COLO668 (cell line): ENCODE measurements around the gene NSUN4.
"Not testable (repeated sequence)": the region's sequence is repeated elsewhere in the genome, so short reads cannot be mapped to it uniquely, and the experiment has no call there.

Experiments used
- DNase-seq: peaks from one replicate; lab custom pipeline; 2025; ENCODE audit not compliant: unreplicated experiment; lab: John Stamatoyannopoulos, UW

Gene NSUN4

GRCh38 chr1:46364612-46365011, 24.0 kb downstream of the NSUN4 start:
- DNase-seq, result no peak

- not testable (repeated sequence) for DNase-seq
These were observed 25.2 kb downstream of the NSUN4 start for GRCh38 chr1:46365796-46366195.

GRCh38 chr1:46367072-46367471, 26.5 kb downstream of the NSUN4 start:
- DNase-seq, result no peak

- DNase-seq, result not testable (repeated sequence)
These were observed 27.1 kb downstream of the NSUN4 start for GRCh38 chr1:46367701-46368100.

GRCh38 chr1:46368791-46369190, 28.2 kb downstream of the NSUN4 start:
- no peak for DNase-seq

- DNase-seq, result no peak
These were observed 29.1 kb downstream of the NSUN4 start for GRCh38 chr1:46369542-46370213.

- no peak for DNase-seq
These were observed 29.6 kb downstream of the NSUN4 start for GRCh38 chr1:46370214-46370633.

- DNase-seq, result no peak
These were observed 31.8 kb downstream of the NSUN4 start for GRCh38 chr1:46372431-46372830.

- DNase-seq, result no peak
These were observed 39.4 kb downstream of the NSUN4 start for GRCh38 chr1:46379996-46380395.

- no peak for DNase-seq
These were observed 39.9 kb downstream of the NSUN4 start for GRCh38 chr1:46380508-46380907.

GRCh38 chr1:46393510-46393909, 52.9 kb downstream of the NSUN4 start:
- DNase-seq, result no peak

- peak; percentile 95 for DNase-seq
These were observed 53.7 kb downstream of the NSUN4 start, which contains the start of gene FAAH for GRCh38 chr1:46394108-46394871. Gene FAAH (plus strand): TSS chr1:46394317. CDS start chr1:46394349, 32 bp downstream.

GRCh38 chr1:46394872-46395465, 54.4 kb downstream of the NSUN4 start:
- peak; percentile 41 for DNase-seq

GRCh38 chr1:46396441-46397398, 56.1 kb downstream of the NSUN4 start:
- peak; percentile 40 for DNase-seq

- DNase-seq, result peak; percentile 39
These were observed 58.7 kb downstream of the NSUN4 start for GRCh38 chr1:46399307-46399706.

- peak; percentile 94 for DNase-seq
These were observed 59.8 kb downstream of the NSUN4 start for GRCh38 chr1:46400421-46400820.

GRCh38 chr1:46401154-46401913, 60.7 kb downstream of the NSUN4 start:
- no peak for DNase-seq

GRCh38 chr1:46401964-46402626, 61.5 kb downstream of the NSUN4 start:
- DNase-seq, result peak; percentile 73

GRCh38 chr1:46403916-46404315, 63.3 kb downstream of the NSUN4 start:
- DNase-seq, result no peak
